Measurements from ENCODE around the gene GALNT11.
"Not testable (repeated sequence)": the region's sequence is repeated elsewhere in the genome, so short reads cannot be mapped to it uniquely, and the experiment has no call there.

- TF ChIP-seq POLR2AphosphoS5, CTCF (IDR thresholded peaks at IDR 0.05): not testable (repeated sequence)
Measured at GRCh38 chr7:152082073-152082721, 56.7 kb downstream of the GALNT11 start.
